ENCODE results near the gene ASCL2.
"Not testable (repeated sequence)": the region's sequence is repeated elsewhere in the genome, so short reads cannot be mapped to it uniquely, and the experiment has no call there.

The ASCL2 gene

DNA sequence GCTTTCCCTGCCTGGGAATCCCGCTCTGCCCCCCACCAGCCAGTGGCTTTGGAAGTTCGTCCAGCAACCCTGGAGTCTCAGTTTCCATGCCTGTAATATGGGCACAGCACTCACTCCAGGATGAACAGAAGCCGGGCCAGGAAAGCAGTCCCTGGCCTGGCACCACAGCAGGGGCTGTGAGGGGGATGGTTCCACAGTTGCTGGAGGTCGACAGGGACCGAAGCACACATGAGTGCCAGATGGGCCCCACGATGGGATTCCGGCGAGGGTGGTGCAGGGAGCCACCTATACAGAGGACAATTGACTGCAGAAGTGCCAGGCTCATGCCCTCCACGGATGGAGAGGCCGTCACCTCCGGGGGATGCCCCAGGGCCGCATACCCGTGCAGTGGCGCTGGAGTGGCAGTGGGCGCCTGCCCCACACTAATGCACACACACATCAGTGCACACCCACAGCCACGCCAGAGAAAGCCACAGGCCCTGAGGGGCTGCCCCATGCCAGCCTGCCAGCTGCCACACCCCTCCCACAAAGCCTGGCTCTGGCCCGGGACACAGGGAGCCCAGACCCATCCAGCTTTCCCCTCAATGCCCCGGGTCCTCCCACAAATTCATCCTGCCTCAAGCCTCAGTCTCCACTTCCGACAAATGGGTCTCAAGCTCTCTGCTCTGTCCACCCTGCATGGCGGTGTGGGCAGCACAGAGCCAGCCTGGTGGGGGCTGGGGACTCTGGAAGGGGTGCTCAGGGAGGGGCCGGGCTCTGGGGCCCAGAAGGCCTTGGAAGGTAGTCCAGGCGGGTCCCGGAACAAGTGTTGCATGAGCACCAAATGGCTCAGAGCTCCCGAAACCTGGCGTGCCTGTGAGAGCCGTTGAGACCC, 9.7 kb downstream of the ASCL2 start:
- no peak for DNase-seq (ENCODE audit: low read depth in 3 of 3)

DNA sequence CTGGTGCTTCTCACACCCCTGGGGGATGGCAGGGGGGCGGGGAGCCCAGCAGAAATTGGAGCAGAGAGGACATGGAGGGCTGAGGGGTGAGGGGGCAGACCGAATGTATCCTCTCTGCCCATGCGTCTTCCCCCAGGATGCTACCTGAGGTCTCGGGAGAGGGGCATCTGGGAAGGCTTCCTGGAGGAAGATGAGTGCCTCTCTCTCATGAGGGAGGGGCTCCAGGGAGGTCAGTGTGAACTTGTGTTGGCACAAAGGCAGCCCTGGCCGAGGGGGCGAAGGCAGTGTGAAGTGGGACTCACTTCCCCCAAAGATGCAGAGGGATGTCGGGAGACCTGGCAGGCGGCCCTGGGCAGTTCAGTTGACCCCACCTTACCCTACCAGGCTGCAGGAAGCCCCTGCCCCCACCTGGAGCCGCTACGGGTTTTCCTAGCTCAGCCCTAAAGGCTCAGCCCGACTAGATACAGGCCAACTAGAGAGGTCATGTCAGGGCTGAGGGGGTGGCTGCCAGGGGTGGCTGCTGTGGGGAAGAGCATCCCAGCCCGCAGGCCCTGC, 10.4 kb downstream of the ASCL2 start:
- DNase-seq (ENCODE audit: low read depth in 3 of 3): no peak

DNA sequence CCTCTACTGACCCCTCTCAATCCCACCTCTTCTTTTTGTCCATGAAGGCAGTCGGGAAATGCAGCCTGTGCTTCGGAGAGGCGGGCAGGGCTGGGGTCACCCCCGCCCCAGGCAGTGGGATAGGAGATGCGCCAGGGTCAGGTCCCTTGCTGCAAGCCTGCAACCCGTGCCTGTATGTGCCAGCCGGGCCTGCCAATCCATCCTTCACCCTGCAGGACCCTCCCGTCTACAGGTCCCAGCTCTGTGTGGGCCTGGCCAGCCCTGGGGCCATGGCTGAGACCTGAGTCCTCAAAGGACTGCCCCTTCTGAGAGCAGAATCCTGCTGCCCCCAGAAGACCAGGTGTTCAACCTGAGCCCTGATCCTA, 10.9 kb downstream of the ASCL2 start:
- no peak for DNase-seq (ENCODE audit: low read depth in 3 of 3)

DNA sequence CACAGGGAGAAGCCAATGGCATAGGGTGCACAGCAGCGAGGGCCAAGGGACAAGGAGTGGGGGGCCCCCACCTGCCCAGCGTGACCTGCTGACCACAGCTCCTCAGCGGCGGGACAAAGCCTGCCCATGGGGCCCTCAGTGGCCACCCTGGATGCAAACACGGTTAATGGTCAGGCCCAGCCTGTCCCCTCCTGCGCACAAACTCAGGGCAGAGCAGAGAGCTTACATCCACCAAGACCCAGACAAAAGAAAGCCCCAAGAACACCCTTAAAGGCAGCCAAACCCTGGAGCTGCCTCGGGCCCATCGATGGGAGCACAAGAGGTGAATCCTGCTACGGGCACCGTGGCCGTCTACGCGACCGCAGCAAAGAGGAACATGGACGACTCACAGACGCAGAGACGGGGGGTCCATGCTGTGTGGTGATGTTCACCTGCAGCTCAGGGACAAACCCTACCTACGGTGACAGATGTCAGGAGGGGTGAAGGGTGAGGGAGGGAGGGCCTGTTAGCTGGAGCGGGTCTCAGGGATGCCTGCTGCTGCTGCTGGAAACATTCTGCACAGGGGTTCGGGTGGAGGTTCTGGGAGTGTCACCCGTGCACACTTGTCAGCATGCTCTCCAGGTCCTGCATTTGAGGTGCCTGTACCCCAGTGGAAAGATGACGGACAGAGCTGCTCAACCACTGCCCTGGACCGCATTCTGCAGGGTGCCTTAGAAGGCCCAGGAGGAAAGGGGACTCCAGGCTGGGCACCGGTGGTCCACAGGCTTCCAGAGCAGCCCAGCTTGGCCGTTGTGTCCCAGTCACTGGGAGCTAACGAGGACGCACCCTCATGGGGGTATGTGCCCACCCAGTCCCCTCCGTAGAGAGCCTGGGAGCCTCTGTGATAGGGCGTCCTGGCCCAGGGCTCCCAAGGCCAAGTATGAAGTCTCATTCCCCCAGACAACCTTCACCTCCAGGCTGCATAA, 11.6 kb downstream of the ASCL2 start:
- no peak for DNase-seq (ENCODE audit: low read depth in 3 of 3)

DNA sequence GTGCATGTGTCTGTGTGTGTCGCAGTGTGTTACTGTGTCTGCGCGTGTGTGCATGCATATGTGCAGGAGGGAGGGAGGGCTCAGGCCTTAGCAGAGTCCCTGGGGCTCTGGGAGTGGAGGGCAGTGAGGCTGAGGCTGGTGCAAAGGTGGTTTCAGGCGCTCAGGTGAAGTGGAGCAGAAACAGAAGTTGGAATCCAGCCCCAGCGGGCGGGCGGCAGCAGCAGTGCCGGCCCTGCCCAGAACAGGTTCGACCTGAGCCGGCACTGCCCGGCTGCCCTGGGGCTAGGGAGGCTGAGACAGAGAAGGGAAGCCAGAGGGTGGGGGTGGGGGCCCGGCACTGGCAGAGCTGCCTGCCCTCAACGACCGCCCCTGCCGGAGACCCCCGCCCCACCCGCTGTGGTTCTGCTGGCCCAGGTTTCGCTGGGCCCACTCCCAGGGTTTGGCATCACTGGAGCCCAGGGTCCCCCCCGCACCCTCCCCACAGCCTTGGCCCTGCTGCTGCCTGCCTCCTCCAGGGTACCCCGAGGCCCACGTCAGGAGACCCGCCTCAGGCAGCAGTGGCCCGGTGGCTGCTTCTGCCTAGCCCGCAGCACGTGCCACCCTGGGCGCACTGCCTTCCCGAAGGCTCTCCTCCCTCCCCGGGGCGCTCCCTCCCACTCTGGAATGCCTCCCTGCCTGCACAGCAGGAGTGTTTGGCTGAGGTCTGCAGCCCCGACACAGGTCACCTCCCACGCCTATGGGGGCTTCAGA, 13.3 kb downstream of the ASCL2 start:
- no peak for DNase-seq (ENCODE audit: low read depth in 3 of 3)

DNA sequence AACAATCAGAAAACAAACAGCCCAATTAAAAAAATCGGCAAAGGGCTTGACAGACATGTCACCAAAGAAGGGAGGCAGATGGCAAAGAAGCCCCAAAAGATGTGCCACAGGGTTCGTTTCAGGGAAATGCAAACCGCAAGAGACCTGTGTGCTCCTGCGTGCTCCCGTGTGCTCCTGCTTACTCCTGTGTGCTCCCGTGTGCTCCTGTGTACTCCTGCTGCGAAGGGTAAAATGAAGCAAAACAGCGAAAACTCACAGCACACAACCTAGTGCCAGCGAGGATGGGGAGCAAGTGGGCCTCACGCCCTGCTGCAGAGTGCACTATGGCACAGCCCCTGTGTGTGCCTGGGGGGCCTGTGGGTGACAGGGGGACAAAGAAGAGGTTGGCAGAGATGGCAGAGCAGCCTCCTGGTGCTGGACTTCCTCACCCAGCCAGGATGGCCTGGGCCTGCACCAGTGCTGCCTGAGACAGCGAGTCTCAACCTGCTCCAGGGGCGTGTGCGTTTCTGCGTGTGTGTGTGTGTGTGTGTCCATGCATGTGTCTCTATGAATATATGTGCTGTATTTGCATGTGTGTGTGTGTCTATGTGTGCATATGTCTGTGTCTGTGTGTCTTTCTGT, 14.0 kb downstream of the ASCL2 start:
- DNase-seq (ENCODE audit: low read depth in 3 of 3): no peak

DNA sequence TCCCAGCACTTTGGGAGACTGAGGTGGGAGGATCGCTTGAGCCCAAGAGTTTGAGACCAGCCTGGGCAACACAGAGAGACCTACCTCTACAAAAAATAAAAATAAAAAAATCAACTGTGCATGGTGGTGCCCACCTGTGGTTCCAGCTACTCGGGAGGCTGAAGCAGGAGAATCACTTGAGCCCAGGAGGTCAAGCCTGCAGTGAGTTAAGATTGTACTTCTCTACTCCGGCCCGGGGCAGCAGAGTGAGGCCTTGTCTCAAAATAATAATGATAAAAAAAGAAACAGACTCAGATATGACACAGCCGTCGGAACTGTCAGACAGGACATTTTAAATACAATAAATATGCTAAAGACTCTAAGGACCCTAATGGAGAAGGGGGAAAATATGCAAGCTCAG, 18.4 kb downstream of the ASCL2 start:
- DNase-seq (ENCODE audit: low read depth in 3 of 3): no peak

DNA sequence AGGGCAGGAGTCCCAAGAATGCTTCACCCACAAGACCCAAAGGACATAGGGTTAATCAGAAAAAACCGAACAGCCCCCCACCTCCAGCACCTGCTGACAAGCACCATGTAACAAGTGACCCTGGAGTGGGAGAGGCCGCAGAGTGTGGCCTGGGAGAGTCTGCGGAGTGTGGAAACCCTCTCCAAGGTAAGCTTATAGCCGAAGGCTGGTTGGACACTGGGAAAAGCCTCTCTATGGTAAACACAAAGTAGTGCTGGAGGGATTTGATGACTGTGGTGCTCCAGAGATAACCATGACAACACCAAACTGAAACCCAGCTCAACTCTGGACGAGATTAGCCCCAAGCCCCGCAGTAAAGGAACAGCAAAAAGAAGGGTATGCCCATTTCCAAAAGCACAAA, 19.2 kb downstream of the ASCL2 start:
- no peak for DNase-seq (ENCODE audit: low read depth in 3 of 3)

DNA sequence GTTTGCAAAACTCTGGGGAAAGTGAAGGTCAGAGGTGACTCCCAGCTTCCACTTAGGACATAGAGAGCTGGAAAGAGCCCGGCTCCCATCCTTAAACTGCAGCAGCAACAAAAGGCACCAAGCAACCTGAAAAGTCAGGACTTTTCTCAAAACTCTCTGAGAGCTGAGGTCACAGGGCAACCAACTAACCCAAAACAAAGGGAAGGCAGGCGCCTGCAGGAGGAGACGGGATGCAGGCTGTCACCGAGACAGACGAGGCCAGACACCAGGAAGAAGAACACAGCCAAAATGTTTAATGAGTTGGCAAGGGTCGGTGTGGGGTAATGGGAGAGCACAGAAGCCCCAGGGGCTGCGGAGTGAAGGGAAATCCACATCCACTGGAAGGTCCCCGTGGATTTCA, 19.9 kb downstream of the ASCL2 start:
- DNase-seq (ENCODE audit: low read depth in 3 of 3): no peak

DNA sequence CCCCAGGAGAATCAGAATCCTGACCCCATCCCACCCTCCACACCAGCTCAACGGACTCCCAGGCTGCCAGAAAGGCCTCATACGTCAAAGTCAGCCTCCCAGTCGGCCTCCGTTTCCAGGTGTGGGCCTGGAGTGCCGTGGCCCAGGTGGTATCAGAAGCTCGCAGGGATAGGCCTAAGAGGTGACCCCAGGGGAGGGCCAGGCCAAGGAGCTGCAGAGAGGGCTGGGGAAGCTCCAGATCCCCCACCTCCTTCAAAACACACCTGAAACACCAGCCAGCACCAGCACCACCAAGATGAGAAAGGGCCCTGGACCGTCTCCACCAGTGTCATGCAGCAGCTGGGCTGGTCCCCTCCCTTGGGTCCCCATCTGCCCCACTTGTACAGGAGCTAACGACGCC, 20.3 kb downstream of the ASCL2 start:
- no peak for DNase-seq (ENCODE audit: low read depth in 3 of 3)

DNA sequence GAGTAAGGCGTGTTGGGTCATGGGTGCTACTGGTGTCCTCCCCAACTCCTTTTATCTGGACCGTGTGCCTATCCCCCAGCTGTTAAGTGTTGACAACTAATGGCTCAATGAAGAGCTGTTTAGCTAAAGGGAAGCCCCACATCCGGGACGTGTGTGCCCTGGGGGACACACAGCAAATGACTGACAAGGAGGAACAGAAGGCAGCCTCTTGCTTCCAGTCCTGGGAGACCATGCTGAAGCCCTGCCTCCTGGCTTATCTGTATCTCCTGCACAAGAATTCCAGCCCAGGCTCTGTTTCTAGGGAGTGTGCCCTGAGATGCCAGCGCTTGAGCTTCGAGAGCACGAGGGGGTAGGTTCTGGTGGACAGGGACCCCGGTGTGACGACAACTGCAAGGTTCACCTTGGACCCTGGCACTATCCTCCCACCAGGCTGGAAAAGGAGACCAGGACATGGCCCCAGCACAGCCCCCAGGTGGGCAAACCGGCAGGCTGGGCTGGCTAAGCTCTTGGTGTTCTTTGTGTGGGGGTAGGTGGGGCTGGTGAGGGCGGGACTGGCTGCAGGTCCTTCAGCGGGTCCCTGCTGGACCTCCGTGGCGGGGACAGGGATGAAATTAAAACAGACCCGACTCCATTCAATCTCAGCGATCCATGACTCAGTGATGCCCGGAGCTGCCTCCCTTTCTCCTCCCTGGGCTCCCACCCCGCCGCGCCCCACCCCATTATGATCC, 21.0 kb downstream of the ASCL2 start:
- no peak for DNase-seq (ENCODE audit: low read depth in 3 of 3)

DNA sequence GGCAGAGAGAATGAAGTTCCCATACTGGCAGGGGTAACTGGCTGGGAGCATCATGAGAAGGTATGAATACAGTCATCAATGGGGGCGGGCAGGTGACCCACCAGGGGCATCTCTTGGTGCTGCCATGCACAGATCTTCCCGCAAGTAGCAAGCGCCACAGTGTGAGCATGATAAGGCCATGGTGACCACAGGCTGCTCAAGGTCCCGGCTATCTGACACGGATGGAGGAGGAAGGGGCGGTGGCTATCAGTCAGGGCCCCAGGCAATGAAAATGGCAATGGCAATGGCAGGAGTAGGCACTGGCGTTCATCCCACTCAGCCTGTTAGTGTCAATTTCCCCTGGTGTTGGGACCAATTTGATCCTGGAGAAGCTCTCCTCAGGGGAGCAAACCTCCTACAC, 21.6 kb downstream of the ASCL2 start:
- DNase-seq (ENCODE audit: low read depth in 3 of 3): no peak

DNA sequence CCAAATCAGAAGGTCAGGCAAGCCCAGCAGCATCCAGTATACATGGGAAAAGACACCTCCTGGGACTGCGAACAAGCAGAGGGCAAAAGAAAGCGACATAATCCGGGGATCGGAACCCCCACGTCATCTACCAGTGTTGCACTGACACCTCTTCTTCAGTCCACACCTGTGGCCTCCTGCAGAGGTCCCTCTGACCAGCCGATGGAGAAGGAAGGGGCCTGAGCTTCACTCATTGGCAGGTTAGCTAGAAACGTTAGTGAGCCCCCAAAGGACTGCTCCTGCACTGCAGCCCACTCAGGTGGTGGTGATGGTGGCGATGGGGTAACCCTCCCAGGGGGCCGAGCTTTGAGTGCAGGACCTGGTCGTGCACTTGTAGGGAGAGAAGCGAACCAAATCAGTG, 22.1 kb downstream of the ASCL2 start:
- no peak for DNase-seq (ENCODE audit: low read depth in 3 of 3)

DNA sequence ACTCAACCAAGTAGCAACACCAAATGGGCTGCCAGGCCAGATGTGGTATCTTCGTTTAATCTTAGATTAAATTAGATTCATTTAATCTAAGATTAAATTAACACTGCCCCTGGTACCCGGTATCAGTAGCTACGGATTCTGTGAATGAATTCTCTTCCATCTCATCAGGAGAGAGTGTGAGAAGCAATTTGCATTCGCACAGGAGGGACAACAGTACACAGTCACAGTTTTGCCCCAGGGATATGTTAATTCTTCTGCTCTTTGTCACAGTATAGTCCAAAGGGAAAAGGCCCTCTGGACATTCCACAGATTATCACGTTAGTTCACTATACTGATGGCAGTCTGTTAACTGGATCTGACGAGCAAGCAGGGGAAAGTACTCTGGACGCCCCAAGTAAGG, 22.9 kb downstream of the ASCL2 start:
- DNase-seq (ENCODE audit: low read depth in 3 of 3): no peak

DNA sequence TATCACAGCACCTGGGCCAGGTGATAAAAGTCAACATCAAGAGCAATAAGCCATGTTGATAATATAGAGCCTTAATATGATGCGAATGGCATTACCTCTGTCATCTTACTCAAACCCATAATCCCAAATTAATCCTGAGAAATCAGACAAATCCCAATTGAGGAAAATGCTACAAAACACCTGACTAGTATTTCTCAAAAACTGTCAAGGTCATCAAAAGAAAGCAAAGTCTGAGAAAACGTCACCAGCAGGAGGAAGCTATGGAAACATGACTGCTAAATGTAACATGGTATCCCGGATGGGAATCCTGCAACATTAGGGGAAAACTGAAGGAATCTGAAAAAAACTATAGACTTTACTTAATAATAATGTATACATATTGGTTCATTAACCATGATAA, 29.6 kb downstream of the ASCL2 start:
- no peak for DNase-seq (ENCODE audit: low read depth in 3 of 3)

DNA sequence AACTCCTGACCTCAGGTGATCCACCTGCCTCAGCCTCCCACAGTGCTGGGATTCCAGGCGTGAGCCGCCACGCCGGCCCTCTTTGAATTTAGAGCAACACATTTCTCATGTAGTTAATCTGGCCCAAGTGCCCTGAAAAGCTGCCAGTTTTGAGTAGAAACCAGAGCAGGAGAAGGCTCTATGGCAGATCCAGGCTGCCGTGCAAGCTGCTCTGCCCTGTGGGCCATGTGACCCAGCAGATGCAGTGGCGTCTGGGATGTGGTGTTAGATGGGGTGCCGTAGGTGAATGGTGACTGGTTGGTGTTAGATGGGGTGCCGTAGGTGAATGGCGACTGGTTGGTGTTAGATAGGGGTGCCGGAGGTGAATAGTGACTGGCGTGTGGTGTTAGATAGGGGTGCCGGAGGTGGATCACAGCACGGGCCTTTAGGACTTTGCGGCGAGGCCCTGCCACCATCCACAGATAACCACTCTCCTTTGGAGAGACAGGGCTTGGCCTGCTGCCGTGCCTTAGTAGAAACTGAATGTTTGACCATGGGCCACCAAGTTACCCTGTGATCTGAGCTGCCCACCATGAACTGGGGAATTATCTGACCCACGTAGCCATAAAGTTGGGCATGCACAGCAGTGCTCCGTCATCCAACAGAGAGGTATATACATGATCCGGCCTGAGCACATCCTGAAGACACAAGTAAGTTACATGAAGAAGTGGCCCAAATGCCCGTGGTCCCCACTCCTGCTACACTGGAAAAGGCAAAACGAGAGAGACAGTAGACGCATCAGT, 32.7 kb downstream of the ASCL2 start:
- DNase-seq (ENCODE audit: low read depth in 3 of 3): no peak

DNA sequence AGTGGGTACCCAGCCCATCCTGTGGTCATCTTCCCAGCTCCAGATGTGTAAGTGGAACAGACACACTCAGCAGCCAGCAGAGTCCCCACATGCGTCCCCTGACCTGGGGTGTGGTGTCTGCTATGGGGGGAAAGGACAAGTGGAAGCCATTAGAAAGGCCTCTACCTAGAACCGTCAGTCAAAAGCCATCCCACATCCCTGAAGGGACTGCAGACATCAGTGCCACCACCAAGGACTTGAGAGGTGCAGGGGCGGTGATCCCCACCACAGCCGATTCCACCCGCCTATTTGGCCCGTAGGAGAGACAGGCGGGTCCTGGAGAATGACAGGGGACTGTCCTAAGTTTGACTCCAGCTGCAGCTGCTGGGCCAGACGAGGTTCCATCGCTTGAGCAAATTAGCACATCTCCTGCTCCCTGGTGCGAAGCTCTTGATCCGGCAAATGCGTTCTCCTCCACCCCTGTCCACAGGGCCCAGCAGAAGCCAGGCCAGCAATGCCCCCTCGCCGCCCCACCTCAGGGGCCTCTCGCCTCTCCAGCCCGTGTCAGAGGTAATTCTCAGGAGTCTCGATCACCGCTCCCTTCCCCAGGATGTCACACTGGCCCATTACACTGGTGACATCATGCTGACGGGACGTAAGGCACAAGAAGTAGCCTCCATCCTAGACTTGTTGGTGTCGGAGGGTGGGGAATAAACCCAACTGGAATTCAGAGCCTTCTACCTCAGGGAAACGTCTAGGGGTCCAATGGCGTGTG, 33.8 kb downstream of the ASCL2 start:
- not testable (repeated sequence) for DNase-seq (ENCODE audit: low read depth in 3 of 3)

DNA sequence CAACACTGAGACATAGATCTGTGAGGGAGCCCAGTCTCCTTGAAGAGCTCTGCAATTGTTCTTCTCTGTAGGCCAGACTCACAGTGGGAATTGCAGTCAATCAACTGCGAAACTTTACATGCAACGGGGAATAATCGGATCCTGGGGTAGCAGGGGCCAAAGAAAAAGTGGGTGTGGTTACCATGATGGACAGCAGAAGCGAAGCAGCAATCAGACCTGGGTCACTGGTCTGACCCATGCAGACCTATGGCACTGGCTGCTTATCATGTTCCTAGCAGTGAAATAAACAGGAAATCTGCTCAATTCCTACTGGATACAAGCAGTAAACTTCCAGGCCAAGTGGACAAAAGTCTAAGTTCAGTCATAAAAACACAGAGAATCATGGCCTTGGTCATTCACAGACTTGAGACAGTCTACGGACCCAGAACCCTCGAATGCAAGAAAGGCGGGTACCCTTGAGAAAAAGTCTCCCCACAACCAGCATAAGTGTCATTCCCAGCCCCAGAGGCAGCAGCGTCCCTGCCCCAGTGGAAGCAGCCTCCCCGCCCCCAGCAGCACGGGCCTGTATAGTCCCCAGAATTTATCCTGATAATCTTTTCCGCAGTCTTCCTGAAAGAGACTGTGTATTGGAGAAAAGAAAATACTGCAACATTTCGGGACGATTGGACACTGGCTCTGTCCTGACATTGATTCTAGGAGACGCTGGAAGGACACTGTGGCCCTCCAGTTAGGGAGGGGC, 34.6 kb downstream of the ASCL2 start:
- no peak for DNase-seq (ENCODE audit: low read depth in 3 of 3)

All from stimulated activated CD4-positive, alpha-beta T cell treated with anti-CD3 and anti-CD28 coated beads, TNF-alpha, amount 100 ng/mL, for 4 hours (primary cell).